Measurements from ENCODE around the gene SLC44A1. TPM values are rescaled to one million over a fixed set of nuclear protein-coding genes. Genes with fewer than 3 reads are reported as not detected.
A peak's percentile ranks its signal among the peaks of the same experiment; 100 is the strongest.

The SLC44A1 gene
- total RNA-seq, 4 donors from 2014 or later: 9.9 to 53.8 (median 40.8) TPM

- Histone ChIP-seq H3K27ac (no peak overlapping the region), H3K4me1 (peaks cover 0 to 4% (median 0%) of the 10 kb centered on the region in 4 donors), H3K36me3 (peaks cover 0 to 10% (median 0%) of the 10 kb centered on the region in 3 donors), H3K9me3 (no peaks in the 10 kb centered on the region), H3K27me3 (no peaks in the 10 kb centered on the region), H3K4me3 (no peak overlapping the region)
- DNase-seq: no peak
- no peak for TF ChIP-seq POLR2A (IDR thresholded peaks at IDR 0.05)
- TF ChIP-seq CTCF (IDR thresholded peaks at IDR 0.05): no peak
Observed at GRCh38 chr9:105359892-105360291, 115.4 kb downstream of the SLC44A1 start.

GRCh38 chr9:105360344-105360743, 115.9 kb downstream of the SLC44A1 start:
- no peaks in the 10 kb centered on the region for H3K27me3 ChIP-seq
- no peak overlapping the region for H3K4me3 ChIP-seq
- H3K9me3 ChIP-seq: no peaks in the 10 kb centered on the region
- H3K36me3 ChIP-seq: peaks cover 0 to 10% (median 0%) of the 10 kb centered on the region in 3 donors
- H3K4me1 ChIP-seq: peaks cover 0 to 4% (median 0%) of the 10 kb centered on the region in 4 donors
- TF ChIP-seq POLR2A (IDR thresholded peaks at IDR 0.05): no peak
- no peak for TF ChIP-seq CTCF (IDR thresholded peaks at IDR 0.05)
- DNase-seq: no peak
- H3K27ac ChIP-seq: no peak overlapping the region

- no peak for DNase-seq
- Histone ChIP-seq H3K36me3 (peaks cover 0 to 10% (median 0%) of the 10 kb centered on the region in 3 donors), H3K9me3 (no peaks in the 10 kb centered on the region), H3K27ac (no peak overlapping the region), H3K4me1 (peaks cover 0 to 4% (median 0%) of the 10 kb centered on the region in 4 donors), H3K4me3 (no peak overlapping the region), H3K27me3 (no peaks in the 10 kb centered on the region)
- TF ChIP-seq POLR2A (IDR thresholded peaks at IDR 0.05) (no peak), CTCF (IDR thresholded peaks at IDR 0.05) (no peak)
Observed at GRCh38 chr9:105361873-105362272, 117.4 kb downstream of the SLC44A1 start.

GRCh38 chr9:105362470-105362869, 118.0 kb downstream of the SLC44A1 start:
- Histone ChIP-seq H3K4me1 (peaks cover 0 to 4% (median 0%) of the 10 kb centered on the region in 4 donors), H3K9me3 (no peaks in the 10 kb centered on the region), H3K4me3 (no peak overlapping the region), H3K36me3 (peaks cover 0 to 10% (median 0%) of the 10 kb centered on the region in 3 donors), H3K27ac (no peak overlapping the region), H3K27me3 (no peaks in the 10 kb centered on the region)
- no peak for DNase-seq
- TF ChIP-seq POLR2A (IDR thresholded peaks at IDR 0.05): no peak
- no peak for TF ChIP-seq CTCF (IDR thresholded peaks at IDR 0.05)

GRCh38 chr9:105363837-105364236, 119.4 kb downstream of the SLC44A1 start:
- peak overlapping the region in 2 of 4 donors; percentile 44 to 77 for H3K27ac ChIP-seq
- no peaks in the 10 kb centered on the region for H3K9me3 ChIP-seq
- H3K4me1 ChIP-seq: peaks cover 0 to 4% (median 0%) of the 10 kb centered on the region in 4 donors
- H3K4me3 ChIP-seq: no peak overlapping the region
- H3K36me3 ChIP-seq: peaks cover 0 to 10% (median 0%) of the 10 kb centered on the region in 3 donors
- no peak for DNase-seq
- no peaks in the 10 kb centered on the region for H3K27me3 ChIP-seq
- TF ChIP-seq POLR2A (IDR thresholded peaks at IDR 0.05) (no peak), CTCF (IDR thresholded peaks at IDR 0.05) (no peak)

- TF ChIP-seq CTCF (IDR thresholded peaks at IDR 0.05) (no peak), POLR2A (IDR thresholded peaks at IDR 0.05) (no peak)
- Histone ChIP-seq H3K27me3 (no peaks in the 10 kb centered on the region), H3K27ac (no peak overlapping the region), H3K9me3 (no peaks in the 10 kb centered on the region), H3K4me1 (no peaks in the 10 kb centered on the region), H3K4me3 (no peak overlapping the region), H3K36me3 (peaks cover 0 to 6% (median 0%) of the 10 kb centered on the region in 3 donors)
- no peak for DNase-seq
Observed at GRCh38 chr9:105369911-105370310, 125.5 kb downstream of the SLC44A1 start.

All from Peyer's patch (tissue), 4 donors.